KMS-11 (cell line): ENCODE measurements around the gene CCS.
"Not testable (repeated sequence)": the region's sequence is repeated elsewhere in the genome, so short reads cannot be mapped to it uniquely, and the experiment has no call there.

Experiments
- H2AFZ ChIP-seq: fragments of 200-600 bp; sonication (generic); 2 replicates; pipeline ENCODE4 v1.6.1; 2016; ENCODE audit warnings: antibody characterized with exemption, mixed run types, low read depth
- H3K27ac ChIP-seq: fragments of 200-600 bp; sonication (generic); 2 replicates; pipeline ENCODE4 v1.6.1; 2016; ENCODE audit warnings: mild to moderate bottlenecking, mixed run types
- H3K27me3 ChIP-seq: fragments of 200-600 bp; sonication (generic); 2 replicates; pipeline ENCODE4 v1.6.1; 2017; ENCODE audit warnings: mild to moderate bottlenecking, low read depth, mixed run types, moderate library complexity; ENCODE audit not compliant: insufficient read depth
- H3K36me3 ChIP-seq: fragments of 200-600 bp; sonication (generic); 2 replicates; pipeline ENCODE4 v1.6.1; 2017; ENCODE audit warnings: mild to moderate bottlenecking, mixed run types; ENCODE audit not compliant: insufficient read depth
- H3K4me1 ChIP-seq: fragments of 200-600 bp; sonication (generic); 2 replicates; pipeline ENCODE4 v1.6.1; 2016; ENCODE audit warnings: mild to moderate bottlenecking, low read depth, mixed run types; ENCODE audit not compliant: poor library complexity, severe bottlenecking
- H3K4me2 ChIP-seq: fragments of 200-600 bp; sonication (generic); 2 replicates; pipeline ENCODE4 v1.7.0; 2016; ENCODE audit warnings: mild to moderate bottlenecking, mixed run types
- H3K4me3 ChIP-seq: fragments of 200-600 bp; sonication (generic); IDR thresholded peaks from 2 replicates; pipeline ENCODE4 v1.6.1; 2017; ENCODE audit warnings: low read depth, low read length, mixed read lengths; ENCODE audit not compliant: insufficient read depth
- H3K79me2 ChIP-seq: fragments of 200-600 bp; sonication (generic); 2 replicates; pipeline ENCODE4 v1.6.1; 2016; ENCODE audit warnings: low read depth, mixed run types; ENCODE audit not compliant: insufficient read depth
- H3K9ac ChIP-seq: fragments of 200-600 bp; sonication (generic); 2 replicates; pipeline ENCODE4 v1.6.1; 2016; ENCODE audit warnings: mild to moderate bottlenecking, mixed run types
- H4K20me1 ChIP-seq: fragments of 200-600 bp; sonication (generic); 2 replicates; pipeline ENCODE4 v1.6.1; 2016; ENCODE audit warnings: mild to moderate bottlenecking, mixed run types; ENCODE audit not compliant: insufficient read depth
- TF ChIP-seq, protein P1 (sequence below): fragments of 200-600 bp; sonication (generic); conservative IDR thresholded peaks from 2 replicates; pipeline ENCODE4 v1.6.1; 2017; ENCODE audit warnings: low read depth, mild to moderate bottlenecking, antibody characterized with exemption, low read length, moderate library complexity, mixed read lengths

The CCS gene

DNA sequence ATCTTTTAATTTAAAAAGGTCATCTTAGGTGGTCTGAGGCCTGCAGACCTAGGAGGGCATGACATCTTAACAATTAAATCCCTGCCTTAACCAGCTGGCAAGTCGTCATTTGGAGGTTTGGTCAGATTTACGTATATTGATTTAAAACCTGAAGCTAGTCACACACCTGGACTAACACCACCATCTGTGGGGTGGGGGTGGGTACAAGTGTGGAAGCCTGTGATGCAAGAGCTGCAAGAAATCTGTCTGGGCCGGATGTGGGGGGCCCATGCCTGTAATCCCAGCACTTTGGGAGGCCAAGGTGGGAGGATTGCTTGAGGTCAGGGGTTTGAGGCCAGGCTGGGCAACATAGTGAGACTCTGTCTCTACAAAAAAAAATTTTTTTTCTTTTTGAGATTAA, 11.7 kb upstream of the CCS start:
- Histone ChIP-seq H3K4me1 (no peaks in the 10 kb centered on the region), H3K4me3 (no peak overlapping the region), H3K9ac (no peak overlapping the region), H3K36me3 (no peaks in the 10 kb centered on the region), H3K4me2 (no peak overlapping the region), H4K20me1 (no peaks in the 10 kb centered on the region), H2AFZ (no peak overlapping the region), H3K27me3 (no peaks in the 10 kb centered on the region), H3K79me2 (no peaks in the 10 kb centered on the region), H3K27ac (no peak overlapping the region)
- TF ChIP-seq, protein P1, sequence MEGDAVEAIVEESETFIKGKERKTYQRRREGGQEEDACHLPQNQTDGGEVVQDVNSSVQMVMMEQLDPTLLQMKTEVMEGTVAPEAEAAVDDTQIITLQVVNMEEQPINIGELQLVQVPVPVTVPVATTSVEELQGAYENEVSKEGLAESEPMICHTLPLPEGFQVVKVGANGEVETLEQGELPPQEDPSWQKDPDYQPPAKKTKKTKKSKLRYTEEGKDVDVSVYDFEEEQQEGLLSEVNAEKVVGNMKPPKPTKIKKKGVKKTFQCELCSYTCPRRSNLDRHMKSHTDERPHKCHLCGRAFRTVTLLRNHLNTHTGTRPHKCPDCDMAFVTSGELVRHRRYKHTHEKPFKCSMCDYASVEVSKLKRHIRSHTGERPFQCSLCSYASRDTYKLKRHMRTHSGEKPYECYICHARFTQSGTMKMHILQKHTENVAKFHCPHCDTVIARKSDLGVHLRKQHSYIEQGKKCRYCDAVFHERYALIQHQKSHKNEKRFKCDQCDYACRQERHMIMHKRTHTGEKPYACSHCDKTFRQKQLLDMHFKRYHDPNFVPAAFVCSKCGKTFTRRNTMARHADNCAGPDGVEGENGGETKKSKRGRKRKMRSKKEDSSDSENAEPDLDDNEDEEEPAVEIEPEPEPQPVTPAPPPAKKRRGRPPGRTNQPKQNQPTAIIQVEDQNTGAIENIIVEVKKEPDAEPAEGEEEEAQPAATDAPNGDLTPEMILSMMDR, result no peak

DNA sequence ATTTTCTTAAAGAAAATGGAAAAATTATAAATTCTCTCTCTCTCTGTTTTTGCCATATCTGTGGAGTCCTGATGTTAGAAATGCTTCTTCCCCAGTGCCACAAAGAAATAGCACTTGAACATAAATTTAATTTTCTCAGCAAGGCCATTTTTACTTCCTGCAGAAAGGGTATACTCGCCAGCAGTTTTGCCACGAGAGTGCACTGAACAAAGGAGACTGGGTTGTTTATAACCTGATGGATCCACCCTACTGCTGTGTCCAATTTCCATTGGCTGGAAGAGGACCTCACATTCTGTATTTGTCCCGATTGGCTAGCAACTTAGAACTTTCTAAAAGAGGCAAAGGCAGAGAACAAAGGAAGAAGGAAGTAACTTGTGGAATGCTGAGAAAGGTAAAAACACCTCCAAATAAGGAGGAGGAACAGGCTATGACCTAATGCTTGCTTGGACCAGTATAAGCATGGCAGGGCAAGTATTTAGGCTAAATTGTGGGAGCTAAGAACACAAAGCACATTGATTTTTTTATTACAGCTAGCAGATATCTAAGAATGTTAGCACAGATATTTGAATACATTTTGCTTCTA, 10.3 kb upstream of the CCS start:
- not testable (repeated sequence) for H3K36me3 ChIP-seq, H3K4me1 ChIP-seq, H3K9ac ChIP-seq, H3K27ac ChIP-seq, H3K27me3 ChIP-seq, H4K20me1 ChIP-seq, H2AFZ ChIP-seq, H3K4me3 ChIP-seq, H3K4me2 ChIP-seq, H3K79me2 ChIP-seq

DNA sequence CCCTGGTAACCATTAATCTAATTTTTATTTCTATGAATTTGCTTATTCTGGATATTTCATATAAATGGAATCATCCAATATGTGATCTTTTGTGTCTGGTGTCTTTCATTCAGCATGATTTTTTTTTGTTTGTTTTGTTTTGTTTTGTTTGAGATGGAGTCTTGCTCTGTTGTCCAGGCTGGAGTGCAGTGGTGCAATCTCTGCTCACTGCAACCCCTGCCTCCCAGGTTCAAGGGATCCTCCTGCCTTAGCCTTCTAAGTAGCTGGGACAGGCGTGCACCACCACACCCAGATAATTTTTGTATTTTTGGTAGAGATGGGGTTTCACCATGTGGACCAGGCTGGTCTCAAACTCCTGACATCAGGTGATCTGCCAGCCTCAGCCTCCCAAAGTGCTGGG, 7.5 kb upstream of the CCS start:
- H4K20me1 ChIP-seq, H3K4me3 ChIP-seq, H3K9ac ChIP-seq, H3K79me2 ChIP-seq, H3K4me2 ChIP-seq, H3K27ac ChIP-seq, H2AFZ ChIP-seq, H3K4me1 ChIP-seq, H3K36me3 ChIP-seq, H3K27me3 ChIP-seq: not testable (repeated sequence)

DNA sequence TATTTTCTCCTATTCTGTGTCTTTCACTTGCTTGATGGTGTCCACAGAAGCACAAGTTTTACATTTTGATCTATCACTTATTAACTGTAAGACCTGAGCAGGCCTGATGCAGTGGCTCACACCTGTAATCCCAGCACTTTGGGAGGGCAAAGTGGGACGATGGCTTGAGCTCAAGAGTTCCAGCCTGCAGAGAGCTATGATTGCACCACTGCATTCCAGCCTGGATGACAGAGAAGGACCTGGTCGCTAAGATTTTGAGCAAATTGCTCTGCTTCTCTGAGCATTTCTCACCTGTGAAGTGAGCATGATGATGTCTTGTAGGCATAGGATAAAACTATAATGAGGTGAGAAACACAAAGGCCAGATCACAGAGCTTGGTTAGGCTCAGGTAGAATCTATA, 6.8 kb upstream of the CCS start:
- Histone ChIP-seq H3K4me1 (no peaks in the 10 kb centered on the region), H3K4me3 (no peak overlapping the region), H4K20me1 (no peaks in the 10 kb centered on the region), H3K27ac (no peak overlapping the region), H3K27me3 (no peaks in the 10 kb centered on the region; the same call in 1 of the 2 replicates), H2AFZ (no peak overlapping the region), H3K36me3 (no peaks in the 10 kb centered on the region), H3K79me2 (no peaks in the 10 kb centered on the region), H3K4me2 (no peak overlapping the region), H3K9ac (no peak overlapping the region)
- TF ChIP-seq, protein P1, result no peak

DNA sequence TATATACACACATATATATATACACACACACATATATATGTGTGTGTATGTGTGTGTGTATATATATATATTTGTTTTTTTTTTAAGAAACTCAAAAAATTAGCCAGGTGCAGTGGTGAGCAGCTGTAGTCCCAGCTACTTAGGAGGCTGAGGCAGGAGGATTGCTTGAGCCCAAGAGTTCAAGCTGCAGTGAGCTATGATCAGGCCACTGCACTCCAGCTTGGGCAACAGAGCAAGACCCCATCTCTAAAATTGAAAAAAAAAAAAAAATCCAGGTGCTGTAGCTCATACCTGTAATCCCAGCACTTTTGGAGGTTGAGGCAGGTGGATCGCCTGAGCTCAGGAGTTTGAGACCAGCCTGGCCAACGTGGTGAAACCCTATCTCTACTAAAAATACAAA, 3.7 kb upstream of the CCS start:
- not testable (repeated sequence) for H4K20me1 ChIP-seq, H3K4me2 ChIP-seq, H3K36me3 ChIP-seq, H3K4me1 ChIP-seq, H2AFZ ChIP-seq, H3K27me3 ChIP-seq, H3K79me2 ChIP-seq, H3K27ac ChIP-seq, H3K9ac ChIP-seq, H3K4me3 ChIP-seq

DNA sequence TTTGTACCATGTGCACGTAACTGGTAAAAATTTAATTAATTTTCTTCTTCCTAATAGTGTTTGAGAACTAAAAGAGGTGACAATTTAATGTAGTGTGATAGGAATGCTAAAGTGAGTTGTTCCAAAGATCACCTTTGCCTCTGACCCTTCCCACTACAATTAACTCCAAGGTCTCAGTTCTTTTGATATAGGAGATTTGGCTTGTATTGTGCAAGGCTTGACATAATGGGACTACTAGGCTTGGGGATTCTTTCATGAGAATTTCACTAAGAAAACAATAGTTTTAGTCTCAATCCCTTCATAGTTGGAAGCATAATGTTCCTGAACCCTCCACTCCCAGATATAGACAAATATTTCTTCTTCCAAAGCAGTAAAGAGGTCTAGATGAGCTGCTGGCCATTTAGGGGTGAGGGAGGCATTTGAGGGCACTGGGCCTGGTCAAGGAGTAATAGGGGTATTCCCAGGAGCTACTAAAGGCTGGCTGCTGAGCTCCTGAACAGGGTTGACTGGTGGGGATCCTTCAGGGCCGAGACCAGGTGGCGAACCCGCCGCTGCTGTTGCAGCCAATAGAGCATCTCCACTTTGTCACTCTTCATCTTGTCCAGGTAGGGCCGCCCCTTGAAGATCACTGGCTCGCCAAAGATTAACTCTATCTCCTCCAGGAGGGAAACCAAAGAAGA, 2.8 kb upstream of the CCS start:
- H3K4me3 ChIP-seq, result no peak overlapping the region
- TF ChIP-seq, protein P1, result no peak
- H3K4me2 ChIP-seq, result no peak overlapping the region
- no peaks in the 10 kb centered on the region; the same call in 1 of the 2 replicates for H3K27me3 ChIP-seq
- peaks cover 5% of the 10 kb centered on the region for H3K4me1 ChIP-seq
- H3K36me3 ChIP-seq, result no peaks in the 10 kb centered on the region
- no peak overlapping the region for H3K27ac ChIP-seq
- H4K20me1 ChIP-seq, result no peaks in the 10 kb centered on the region
- no peak overlapping the region for H3K9ac ChIP-seq
- peaks cover 8% of the 10 kb centered on the region; the same call in 1 of the 2 replicates for H3K79me2 ChIP-seq
- no peak overlapping the region for H2AFZ ChIP-seq
